ENCODE data around the gene CHPF.

The CHPF gene

DNA sequence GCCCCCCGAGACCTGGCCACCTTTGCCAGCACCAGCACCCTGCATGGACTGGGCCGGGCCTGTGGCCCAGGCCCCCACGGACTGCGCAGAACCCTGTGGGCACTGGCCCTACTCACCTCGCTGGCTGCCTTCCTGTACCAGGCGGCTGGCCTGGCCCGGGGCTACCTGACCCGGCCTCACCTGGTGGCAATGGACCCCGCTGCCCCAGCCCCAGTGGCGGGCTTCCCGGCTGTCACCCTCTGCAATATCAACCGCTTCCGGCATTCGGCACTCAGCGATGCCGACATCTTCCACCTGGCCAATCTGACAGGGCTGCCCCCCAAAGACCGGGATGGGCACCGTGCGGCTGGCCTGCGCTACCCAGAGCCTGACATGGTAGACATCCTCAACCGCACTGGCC is 28.8 kb downstream of the CHPF start:
- TF ChIP-seq, protein P1, sequence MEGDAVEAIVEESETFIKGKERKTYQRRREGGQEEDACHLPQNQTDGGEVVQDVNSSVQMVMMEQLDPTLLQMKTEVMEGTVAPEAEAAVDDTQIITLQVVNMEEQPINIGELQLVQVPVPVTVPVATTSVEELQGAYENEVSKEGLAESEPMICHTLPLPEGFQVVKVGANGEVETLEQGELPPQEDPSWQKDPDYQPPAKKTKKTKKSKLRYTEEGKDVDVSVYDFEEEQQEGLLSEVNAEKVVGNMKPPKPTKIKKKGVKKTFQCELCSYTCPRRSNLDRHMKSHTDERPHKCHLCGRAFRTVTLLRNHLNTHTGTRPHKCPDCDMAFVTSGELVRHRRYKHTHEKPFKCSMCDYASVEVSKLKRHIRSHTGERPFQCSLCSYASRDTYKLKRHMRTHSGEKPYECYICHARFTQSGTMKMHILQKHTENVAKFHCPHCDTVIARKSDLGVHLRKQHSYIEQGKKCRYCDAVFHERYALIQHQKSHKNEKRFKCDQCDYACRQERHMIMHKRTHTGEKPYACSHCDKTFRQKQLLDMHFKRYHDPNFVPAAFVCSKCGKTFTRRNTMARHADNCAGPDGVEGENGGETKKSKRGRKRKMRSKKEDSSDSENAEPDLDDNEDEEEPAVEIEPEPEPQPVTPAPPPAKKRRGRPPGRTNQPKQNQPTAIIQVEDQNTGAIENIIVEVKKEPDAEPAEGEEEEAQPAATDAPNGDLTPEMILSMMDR (IDR thresholded peaks at IDR 0.05; ENCODE audit: extremely low read depth, insufficient read depth, missing control alignments): no peak
- DNase-seq (ENCODE audit: low spot score): no peak
- in situ Hi-C loops (cut with MboI; ENCODE audit: low pct_unique_long_range_greater_than_20kb, low sequenced_read_pairs, unreplicated experiment): no loop called here

DNA sequence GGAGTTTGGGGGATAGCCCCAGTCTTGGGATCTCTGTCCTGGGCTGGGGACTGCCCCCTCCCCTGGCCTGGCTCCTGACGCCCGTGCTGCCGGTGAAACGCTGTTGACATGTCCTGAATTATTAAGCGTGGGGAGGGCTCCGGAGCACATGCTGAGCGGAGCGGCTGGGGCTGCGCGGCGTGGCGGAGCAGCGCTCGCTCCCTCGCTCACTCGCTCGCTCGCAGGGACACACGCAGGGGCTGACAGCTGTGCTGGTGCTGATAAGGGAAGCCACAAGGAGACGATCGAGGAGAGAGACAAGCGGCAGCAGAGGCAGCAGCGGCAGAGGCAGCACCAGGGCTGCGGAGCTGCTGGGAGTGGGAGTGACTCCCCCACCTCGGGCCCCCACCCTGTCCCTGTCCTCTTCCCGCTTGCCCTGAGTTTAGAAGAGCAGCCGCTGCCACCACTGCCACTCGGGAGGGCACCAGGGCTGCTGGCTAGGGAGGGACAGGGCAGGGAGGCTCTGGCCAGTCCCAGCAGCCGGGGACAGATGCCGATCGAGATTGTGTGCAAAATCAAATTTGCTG is 29.3 kb downstream of the CHPF start, which contains the start of gene ASIC4:
Gene ASIC4, plus strand, starts transcription at position 287 of the 566 bp plus-strand sequence. Its CDS starts 243 bp downstream, at position 530.
- in situ Hi-C loops (cut with MboI; ENCODE audit: low pct_unique_long_range_greater_than_20kb, low sequenced_read_pairs, unreplicated experiment): no loop called here
- no peak for DNase-seq (ENCODE audit: low spot score)
- TF ChIP-seq, protein P1 (IDR thresholded peaks at IDR 0.05; ENCODE audit: extremely low read depth, insufficient read depth, missing control alignments): no peak

DNA sequence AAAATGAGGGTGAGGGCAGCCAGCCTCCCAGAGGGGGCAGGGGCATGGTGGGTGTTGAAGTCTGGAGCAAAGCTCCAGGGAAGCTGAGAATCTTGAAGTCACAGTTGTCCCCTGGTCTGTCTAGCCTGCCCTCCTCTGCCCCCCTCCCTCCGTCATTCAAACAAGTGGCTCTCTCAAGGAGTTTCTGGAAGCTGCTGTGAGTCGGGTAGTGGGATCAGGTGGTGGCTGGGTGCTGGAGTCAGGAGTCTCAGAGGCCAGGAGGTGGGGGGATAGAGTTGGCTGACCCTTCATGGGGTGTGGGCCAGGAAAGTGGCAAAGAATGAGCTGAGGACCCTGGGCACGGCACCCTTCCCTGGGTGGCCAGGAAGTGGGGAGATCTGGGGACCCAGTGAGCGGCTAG is 29.8 kb downstream of the CHPF start:
- DNase-seq (ENCODE audit: low spot score): no peak
- TF ChIP-seq, protein P1 (IDR thresholded peaks at IDR 0.05; ENCODE audit: extremely low read depth, insufficient read depth, missing control alignments): no peak
- in situ Hi-C loops (cut with MboI; ENCODE audit: low pct_unique_long_range_greater_than_20kb, low sequenced_read_pairs, unreplicated experiment): no loop called here

DNA sequence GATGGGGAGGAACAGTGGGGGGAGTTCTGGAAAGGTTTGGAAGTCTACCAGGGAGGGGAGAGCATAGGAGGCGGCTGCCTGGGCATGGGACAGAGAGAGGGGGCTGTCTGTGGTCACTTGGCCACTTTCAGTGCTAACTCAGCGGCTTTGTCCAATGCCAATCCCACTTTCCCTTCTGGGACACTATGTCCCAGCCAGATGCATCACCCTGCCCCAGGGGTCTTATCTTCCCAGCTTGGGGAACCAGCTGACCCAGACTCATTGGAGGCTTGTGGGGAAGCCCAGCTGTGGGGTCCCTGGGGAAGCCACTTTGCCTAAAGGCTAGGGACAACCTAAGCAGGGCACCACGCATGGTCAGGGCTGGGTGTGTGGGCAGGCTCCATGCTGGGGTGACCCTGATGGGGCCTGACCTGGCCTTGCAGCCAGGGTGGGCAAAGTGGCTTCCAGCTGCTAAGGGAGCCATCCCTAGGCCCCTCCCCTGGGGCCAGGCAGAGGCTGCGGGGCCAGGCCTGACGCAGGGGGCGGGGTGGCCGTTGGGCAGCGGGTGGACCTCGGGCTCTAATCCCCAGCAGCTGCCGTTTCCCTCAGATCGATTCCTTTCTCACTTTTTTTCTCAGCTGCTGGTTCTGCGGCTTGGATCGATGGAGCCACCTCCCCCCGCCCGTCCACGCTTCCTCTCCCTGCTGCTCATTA is 30.9 kb downstream of the CHPF start:
- DNase-seq (ENCODE audit: low spot score): no peak
- TF ChIP-seq, protein P1 (IDR thresholded peaks at IDR 0.05; ENCODE audit: extremely low read depth, insufficient read depth, missing control alignments): no peak
- in situ Hi-C loops (cut with MboI; ENCODE audit: low pct_unique_long_range_greater_than_20kb, low sequenced_read_pairs, unreplicated experiment): no loop called here

DNA sequence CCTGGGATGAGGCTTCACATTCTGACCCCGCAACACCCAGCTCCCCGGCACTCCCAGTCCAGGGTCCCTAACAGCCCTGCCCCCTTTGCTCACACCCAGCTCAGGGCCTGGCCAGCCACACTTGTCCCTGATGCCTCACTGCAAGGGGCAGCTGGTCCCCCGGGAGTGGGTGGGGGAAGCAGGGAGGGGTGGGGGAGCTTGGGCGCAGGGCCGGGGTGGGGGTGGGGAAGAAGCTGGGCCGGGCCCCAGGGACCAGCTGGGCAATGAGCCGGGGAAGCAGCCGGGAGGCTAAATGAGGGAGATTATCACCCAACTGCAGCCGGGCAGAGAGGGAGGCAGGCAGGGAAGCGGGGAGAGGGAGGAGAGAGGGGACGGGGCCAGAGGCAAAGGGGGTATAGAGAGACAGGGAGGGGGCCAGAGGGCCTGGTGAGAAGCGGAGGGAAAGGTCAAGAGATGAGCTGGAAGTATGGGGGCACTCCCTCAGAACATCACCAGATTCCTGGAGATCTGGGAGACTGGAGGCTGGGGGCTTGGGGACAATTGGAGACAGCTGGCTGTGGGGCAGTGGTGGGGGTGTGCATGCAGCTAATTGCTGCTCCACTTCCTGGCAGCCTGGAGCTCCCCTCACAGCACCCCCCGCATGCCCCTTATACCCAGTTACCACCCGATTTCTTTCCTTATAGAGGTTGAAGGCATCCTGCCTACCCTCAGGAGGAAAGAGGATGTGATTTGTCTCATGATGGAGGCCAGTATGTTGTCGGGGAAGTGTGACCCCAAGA is 31.9 kb downstream of the CHPF start:
- in situ Hi-C loops (cut with MboI; ENCODE audit: low pct_unique_long_range_greater_than_20kb, low sequenced_read_pairs, unreplicated experiment): no loop called here
- DNase-seq (ENCODE audit: low spot score): no peak
- TF ChIP-seq, protein P1 (IDR thresholded peaks at IDR 0.05; ENCODE audit: extremely low read depth, insufficient read depth, missing control alignments): no peak

DNA sequence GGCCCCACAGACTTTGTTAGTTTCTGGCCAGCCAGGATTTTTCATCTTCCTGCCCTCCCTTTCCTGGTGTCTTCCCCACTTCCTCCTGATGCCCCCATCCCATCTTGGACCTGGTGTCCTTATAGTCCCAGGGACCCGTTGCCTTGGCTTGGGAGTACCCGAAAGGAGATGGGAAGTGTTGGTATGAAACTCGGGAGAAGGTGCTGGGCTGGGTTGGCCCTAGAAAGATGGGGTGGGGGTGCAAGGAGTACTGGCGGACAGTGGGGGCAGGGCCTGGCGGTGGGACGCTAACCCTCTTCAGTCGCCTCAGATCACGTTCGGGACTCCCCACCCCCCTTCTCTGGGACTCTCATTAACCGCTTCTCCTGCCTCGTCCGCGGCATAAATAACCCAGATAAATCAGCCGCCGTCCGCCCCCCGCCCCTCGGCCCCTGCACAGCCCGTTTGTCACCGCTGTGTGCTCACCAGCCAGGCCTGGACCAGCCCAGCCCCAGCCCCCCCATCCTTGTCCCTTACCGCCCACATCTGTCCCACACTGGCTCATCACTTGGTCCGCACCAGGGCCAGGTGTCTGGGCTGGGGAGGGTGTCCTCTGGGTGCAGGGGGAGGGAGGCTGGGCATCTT is 33.0 kb downstream of the CHPF start:
- in situ Hi-C loops (cut with MboI; ENCODE audit: low pct_unique_long_range_greater_than_20kb, low sequenced_read_pairs, unreplicated experiment): no loop called here
- DNase-seq (ENCODE audit: low spot score): no peak
- TF ChIP-seq, protein P1 (IDR thresholded peaks at IDR 0.05; ENCODE audit: extremely low read depth, insufficient read depth, missing control alignments): no peak

All from GM13977 (cell line).